Activated CD4-positive, alpha-beta T cell treated with anti-CD3 and anti-CD28 coated beads for 1 hour (primary cell): Measurements from ENCODE around the gene AMPH.

Source experiments
- DNase-seq: peaks from one replicate; pipeline ENCODE4 v3.0.0-alpha.2; 2020

Gene AMPH

DNA sequence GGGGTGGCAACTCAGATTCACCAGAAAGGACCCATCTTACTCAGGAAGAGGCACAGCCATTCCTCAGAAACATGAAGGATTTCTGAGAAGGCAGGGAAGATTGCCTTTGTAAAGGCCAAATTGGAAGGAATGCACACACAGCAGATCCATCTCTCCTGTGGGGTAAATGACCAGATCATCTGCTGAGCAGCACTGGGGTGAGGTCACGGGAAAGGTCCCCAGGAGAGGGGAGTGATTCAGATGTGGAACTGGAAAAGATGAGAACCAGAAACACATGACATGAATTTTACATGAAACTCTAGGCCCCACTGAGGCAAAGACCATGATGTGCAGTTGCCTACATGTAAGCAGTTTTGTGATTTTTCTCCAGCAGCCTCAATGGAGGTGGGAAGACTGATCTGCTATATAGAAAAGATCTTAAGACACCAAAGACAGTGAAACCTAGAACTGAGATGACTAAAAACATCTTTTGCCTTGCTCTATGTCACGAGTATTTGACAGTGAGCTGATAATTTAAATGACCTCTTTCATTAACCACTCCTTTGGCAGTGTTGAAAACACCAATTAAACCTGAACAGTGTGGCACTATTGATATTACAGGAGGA lies 91.6 kb downstream of the AMPH start:
- DNase-seq, result no peak

DNA sequence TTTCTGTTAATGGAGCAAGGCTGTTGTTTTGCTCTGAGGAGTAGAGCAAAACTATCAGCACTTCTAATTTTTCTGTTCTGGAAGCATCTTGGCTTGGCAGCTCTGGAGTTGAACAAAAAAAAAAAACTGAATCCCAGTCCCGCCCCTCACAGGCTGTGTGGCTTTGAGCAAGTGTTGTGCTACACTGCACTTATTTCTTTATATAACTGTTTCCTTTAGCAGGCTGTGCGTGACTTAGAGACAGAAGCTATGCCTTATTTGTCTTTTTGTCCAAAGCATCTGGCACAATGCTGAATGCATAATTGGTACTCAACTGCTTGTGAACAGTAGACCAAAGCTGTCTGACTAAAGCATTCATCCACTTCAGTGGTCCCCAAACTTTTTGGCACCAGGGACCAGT lies 96.1 kb downstream of the AMPH start:
- DNase-seq, result no peak

DNA sequence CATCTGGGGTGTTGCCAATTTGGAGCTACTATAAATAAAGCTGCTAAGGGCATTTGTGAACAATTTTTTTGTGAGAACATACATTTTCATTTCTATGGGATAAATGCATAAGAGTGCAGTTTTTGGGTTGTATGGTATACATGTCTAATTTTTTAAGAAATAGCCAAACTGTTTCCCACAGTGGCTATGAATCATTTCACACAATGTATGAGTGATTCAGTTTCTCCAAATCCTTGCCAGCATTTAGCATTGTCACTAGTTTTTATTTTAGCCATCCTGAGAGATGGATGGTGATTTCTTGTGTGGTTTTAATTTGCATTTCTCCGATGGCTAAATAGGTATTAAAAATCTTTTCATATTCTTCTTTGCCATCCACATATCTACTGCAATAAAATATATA lies 105.3 kb downstream of the AMPH start:
- DNase-seq, result no peak

DNA sequence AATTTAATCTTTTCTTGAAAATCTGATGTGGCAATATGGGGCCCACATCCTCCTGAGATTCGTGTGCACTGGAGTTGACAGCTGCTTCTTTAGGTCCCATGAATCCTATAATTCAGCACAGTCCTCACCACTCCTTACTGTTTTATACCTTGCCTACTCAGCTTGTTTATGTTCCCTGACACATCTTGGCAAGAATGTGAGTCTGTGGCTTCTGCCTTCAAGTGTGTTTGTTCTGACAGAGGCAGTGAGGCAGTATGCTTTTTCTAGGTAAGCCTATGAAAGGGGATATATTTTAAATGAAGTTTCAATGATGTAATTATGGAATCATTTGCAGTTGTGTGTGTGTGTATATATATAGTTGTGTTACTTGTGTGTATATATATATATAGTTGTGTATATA lies 106.4 kb downstream of the AMPH start:
- no peak for DNase-seq

DNA sequence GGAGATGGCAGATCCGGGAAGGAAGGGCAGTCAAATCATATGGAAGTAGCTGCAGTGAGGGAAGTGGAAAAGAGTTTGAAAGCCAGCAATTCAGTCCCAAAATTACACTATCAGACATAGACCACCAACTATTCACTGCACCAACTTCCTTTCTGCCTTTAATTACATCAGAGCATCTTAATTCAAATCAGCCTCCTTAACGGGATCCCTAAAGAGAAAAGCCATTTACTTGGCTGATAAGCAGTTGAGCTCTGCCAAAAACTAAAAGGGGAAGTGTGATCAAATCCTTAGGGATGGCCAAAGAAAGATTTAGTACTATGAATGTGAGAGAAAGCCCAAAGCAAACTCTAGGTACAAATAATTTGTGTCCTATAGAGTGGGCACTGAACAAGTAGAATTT lies 110.4 kb downstream of the AMPH start:
- no peak for DNase-seq

DNA sequence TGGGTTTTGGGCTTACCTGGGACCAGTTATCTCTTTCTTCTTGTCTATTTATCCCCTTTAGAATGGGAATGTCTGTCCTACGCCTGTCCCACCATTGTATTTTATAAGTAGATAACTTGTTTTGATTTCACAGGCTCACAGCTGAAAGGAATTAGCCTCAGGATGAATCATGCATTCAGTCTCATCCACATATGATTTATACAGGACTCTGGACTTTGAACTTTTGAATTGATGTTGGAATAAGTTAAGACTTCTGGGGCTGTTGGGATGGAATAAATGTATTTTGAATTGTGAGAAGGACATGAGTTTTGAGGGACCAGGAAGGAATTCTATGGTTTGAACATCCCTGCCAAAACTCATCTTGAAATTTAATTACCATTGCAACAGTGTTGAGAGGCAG lies 112.6 kb downstream of the AMPH start:
- no peak for DNase-seq

DNA sequence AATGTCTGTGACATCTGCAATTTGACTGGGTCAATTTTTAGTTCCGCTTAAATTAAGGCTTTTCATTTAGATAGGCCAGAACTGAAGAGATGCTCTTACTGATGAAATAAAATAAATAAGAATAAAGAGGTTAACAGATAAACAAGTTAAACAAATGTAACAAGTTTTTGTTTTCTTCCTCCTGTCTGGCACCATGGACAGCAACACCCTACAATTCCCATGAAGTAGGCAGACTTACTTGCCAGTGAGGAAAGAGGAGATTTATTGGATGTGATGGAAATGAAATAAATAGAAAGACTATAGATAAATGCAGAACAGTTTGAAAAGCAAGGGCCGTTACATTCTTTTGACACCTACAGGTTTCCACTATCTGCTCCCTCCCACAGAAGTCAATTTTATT lies 118.5 kb downstream of the AMPH start:
- no peak for DNase-seq

DNA sequence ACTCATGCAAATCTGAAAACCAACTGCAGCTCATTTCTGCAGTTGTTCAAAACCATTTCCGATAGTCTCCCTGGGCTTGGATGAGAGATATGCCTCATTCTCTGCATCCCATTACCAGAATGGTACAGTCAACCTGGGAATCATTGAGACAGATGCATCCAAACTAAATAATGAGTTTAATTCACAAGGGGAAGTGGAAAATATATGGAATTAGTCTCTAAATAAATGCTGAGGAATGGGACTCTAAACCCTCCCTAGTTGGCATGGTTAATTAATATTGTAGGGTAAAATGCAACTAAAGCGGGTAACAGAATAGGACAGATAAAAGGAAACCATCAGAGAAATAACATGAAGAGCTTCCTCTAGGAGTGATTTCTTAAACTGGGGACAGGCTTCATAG lies 118.9 kb downstream of the AMPH start:
- DNase-seq, result no peak

DNA sequence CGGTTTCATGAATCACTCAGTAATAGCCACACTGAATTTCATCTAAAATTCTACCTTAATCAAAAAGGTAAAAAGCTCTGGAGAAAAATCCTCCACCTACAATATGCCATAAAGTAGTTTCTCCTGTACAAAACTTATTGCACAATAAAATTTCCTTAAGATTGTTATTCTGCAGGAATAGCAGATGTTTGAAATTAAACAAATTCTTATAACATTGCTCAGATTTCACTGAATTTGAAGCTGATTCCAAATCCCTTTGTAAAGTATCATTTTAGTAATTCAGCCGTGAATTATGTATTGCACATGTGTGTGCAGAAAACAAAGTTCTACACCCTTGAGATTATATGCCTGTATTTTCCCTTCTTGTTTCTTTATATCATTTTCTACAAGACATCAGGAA lies 123.8 kb downstream of the AMPH start:
- DNase-seq, result no peak

DNA sequence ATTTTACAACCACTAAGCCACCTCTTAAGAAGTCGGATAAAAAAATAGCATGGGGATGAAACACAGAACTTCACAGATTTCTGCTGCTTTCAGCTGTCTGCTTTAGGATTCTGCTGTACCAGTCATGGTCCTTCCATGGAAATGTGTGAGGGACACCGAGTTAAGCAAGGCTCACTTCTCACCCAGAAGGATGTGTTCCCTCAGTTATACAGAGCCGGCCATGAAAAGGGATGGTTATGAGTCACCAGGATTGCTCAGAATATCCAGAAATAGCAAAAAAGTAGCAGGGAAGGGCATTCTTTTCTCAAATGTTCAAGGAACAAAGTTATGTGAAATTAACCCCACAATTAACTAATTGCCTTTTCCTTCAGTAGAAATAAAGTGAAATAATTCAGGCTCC lies 124.4 kb downstream of the AMPH start:
- no peak for DNase-seq

DNA sequence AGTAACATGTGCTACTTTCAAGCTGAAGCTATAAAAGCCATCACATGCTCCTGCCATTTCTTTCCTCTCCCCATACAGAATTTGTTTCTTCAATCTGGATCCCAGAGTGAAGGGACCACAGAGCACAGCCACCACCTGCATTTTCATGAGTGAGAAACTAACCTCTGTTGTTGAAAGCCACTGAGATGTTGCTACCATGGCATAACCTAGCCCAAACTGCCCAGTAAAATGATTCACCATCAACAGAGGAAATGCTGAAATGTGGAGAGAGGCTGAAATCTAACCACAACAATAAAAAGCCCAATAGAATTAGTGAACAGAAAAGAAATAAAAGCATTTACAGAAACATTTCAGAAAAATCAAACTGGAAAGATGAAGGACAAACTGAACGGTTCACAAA lies 125.2 kb downstream of the AMPH start:
- DNase-seq, result no peak

DNA sequence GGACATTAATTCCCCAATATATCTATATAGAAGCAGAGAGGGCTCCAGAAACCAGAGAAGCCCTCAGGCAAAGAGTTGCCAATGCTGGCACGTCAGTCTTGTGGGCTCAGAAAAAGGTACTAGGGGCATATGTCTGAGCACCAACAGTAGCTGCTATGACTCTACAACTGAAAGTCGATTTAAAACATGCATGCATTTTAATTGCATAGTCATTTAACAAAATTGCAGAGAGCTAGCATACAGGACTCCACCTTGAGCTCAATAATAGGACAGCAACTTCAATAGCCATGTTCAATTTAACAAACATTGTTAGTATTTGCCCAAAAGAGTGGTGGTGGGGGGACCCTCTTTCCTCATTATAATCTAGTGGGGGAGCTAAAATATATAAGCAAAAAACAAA lies 126.5 kb downstream of the AMPH start:
- DNase-seq, result no peak

DNA sequence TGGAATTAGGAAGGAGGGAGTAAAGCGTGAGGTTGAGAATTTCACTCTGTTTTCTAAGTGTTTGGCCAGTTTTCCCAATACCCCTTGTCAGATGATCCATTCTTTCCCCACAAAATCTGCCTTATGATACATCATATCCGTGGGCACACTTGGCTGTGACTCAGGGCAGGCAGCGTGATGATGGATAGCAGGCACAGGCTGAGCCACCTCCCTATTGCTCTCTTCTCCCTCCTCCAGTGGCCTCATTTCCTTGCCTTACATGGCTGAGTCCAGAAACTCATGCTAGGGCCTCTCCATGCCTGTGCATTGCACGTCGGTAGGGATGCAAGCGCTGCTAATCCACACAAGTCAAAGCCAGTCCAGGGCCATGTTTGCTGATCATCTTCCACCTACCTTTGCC lies 128.3 kb downstream of the AMPH start:
- no peak for DNase-seq

DNA sequence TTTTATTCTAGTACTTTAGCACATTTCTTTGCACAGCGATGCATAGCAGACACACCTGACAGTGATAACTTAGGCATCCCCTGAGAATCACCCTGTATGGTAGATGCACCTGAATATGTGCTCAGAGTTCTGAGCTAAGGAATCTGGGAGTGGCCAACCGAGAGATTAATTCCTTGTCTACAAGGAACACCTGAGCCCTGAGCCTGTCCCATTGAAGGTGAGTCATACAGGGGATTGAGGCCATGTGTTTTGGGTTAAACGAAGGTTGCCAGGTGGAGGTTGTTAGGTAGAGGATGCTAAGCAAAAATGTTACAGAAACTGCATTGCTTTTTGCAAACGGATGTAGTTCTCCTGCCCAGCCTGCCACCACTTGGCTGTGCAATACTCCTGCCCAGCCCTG lies 128.9 kb downstream of the AMPH start:
- no peak for DNase-seq

DNA sequence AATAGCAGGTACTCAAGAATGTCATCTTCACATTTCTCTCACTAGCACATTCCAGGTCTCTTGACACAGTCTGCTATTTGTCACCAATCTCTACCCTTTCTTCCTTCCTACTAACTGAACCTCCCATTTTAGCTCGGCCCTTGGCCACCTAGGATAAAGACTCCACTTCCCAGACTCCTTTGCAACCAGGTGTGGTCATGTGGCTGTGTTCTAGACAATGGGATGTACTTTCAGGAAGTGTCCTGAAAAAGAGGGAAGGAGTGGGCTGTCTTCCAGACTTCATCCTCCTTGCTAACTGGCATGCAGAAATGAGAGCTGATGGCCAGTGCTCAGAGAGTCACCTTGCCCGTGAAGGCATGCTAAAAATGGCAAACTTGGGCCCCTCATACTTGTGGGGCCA lies 139.2 kb downstream of the AMPH start:
- no peak for DNase-seq

DNA sequence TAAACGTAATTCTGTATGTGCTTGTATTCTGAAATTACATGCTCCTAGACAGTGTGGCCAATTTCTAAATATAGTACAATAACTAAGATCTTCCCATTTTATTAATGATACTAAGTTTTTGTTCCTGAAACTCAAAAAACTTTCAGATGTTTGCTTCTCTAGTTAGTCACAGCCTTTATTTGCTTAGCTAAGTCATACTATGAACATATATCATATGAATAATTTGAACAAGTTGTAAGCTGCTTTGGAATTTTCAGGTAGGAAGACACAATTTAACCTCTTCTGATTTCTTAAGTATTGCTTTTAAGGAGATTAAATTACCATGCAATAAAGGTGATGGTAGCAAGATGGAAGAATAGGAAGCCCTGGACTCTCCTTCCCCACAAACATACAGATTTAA lies 148.7 kb downstream of the AMPH start:
- DNase-seq, result no peak

DNA sequence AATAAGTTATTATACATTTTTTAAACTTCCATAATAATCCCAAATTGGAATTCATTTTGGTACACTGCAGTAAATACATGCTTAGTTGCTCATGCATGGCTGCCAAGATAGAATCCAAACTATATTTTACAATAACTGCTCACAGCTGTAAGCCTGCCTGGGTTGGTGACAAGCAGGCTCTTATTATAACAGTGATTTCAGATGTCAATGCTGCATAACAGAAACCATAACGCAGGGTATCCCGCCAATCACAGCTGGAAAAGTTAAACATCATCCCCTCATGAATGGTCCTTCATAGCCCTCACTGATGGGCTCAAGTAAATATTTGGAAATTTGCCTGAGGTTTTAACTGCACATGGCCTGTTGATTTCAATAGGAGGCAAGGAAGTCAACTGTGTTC lies 149.8 kb downstream of the AMPH start:
- no peak for DNase-seq

DNA sequence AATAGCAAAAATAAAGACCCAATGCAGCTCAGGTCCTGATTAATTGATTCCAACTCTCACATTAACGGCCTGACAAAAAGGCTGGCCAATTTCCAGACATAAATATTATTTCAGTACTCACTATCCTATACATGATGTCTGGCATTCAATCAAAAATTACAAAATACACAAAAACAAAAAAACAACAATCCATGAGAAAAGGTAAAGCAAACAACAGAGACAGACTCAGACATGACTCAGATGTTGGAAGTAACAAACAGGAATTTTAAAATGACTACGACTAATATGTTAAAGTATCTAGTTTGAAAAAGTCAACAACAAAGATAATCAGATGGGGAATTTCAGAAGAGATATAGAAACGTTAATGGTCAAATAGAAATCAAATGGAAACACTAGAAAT lies 152.8 kb downstream of the AMPH start:
- no peak for DNase-seq

DNA sequence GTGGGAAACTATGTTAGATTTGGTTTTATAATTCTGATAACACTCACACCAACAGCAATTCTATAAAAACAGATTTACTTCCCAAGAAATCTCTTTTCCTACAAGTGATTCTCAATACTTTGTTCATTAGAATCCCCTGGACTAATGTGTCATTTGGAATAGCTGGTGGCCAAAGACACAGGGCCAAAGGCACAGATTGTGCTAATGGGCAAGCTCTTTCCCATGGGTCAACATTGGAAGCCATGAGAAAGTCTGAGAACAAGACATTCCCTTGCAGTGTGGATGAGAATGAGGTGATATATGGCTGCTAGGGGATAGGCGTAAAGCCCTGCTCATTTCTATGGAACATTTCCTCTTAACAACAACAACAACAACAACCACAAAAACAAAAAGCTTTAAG lies 153.8 kb downstream of the AMPH start:
- no peak for DNase-seq

DNA sequence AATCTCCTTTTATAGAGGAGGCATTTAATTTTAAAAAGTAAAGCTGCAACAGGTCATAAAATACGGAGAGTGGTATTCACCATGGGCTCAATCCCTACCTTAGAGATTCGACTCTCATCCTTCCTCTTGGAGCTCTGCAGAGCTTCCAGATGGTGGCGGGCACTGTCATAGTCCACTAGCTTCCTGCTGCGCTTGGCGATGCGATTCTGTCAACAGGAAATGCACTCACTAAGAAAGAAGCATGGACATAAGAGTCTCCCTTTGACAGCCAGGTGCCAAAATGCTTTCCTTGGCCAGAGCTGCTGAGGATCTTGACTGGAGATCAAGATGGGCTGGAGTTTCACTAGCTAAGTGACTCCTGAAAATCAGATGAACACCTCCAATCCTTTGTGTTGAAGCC lies 154.4 kb downstream of the AMPH start:
- no peak for DNase-seq

DNA sequence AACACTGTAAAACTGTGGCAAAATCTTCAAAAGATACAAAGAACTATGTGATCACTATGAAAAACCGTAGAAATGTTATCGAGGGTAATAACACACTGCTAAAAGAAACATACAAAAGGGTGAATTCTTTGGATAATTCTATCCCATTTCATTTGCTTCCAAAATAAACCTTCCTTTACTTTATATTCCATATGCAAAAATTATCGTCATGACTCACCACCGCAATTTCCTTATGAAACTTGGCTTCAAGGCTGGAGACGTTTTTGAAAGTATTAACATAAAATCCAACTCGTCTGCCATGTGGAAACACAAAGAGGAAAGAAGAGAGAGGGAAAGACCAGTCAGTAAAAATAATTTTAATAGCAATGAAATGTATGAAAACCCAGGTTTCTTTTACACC lies 165.2 kb downstream of the AMPH start:
- no peak for DNase-seq

DNA sequence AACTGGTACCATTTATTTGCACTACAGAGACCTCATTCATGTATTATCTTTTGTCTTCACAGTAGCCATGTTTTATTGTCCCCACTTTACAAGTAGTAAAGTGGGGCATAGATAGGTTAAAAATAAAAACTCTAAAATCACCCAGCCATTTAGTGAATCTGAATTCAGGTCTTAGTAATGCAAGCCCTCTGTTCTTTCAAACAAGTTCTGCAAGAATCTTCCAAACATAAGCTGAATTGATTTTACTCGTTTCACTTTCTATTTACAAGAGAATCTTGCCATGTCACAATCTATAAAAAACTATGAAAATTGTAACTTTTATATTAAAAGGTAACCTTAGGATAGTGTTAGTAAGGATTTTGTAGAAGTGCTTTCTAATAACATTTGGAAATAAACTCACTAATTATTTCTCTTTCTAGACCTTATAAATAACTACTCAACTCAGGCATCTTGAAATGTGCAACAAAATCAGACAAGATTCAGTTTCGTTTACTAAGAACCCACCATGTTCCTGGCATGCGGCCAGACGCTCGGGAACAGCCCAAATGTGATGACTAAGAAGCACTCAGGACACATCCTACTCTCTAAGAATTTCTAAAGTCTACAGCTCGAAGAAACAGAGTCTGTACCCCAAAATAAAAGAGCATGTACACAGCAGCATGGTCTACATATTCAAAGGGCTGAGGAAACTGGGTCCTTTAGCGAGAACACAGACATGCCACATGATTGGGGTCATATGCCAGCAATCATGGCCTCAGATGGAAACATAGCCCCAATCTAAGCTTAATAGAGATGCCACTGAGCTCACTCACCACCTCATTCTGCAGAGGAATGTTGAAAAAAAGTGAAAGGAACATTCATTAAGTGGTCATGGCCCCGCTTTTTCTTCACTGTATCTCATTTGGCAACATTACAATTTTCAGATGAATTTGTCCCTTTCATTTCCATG lies 167.6 kb downstream of the AMPH start:
- peak; percentile 77 for DNase-seq

DNA sequence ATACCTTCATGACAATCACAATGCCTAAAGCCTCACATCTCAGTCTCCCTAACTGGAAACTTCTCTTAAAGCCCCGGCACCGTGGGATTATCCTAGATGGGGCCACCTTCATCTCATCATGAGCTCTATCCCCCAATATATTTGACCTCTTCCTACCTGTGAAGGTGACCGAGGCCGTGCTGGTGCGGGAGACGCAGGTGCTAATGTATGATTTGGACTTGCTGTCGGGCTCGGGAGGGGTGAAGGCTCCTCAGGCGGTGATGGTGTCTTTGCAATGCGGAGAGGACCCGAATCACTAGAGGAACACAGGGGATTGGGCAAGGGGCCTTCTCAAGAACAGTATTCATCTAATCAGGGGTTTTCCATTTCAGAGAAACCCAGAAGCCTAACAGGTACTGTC lies 168.4 kb downstream of the AMPH start:
- DNase-seq, result no peak

DNA sequence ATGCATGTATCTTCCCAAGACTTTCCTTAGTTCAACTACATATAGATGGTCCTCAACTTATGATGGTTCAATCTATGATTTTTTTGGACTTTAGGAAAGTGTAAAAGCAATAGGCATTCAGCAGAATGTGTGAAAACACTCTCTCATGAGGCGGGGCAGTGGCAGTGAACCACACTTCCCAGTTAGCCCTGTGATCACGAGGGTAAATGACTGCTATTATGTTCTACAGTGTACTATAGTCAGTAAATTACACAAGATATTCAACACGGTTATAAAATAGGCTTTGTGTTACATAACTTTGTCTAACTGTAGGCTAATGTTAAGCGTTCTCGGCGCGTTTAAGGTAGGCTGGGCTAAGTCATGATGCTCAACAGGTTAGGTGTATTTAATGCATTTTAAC lies 169.3 kb downstream of the AMPH start:
- no peak for DNase-seq

DNA sequence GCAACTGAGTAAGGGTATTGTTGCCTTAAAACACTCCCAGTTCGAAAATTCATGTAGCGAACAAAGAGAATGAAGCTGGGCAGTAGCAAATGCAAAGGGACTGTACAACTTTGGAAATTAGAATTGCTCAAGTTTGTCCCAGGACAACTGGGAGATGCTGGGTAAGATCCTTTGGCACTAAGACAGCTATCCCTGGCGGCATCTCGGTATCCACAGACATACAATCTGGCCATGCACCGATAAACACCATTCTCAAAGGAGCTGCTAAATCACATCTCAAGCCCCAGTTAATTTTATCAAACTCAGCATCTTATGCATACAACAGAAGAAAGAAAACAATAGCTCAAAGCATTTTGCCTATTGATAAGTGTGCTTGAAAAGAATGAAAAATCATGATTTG lies 177.3 kb downstream of the AMPH start:
- DNase-seq, result no peak
